Keratinocyte (primary cell): ENCODE data around the gene NOP58. TPM values are rescaled to one million over a fixed set of nuclear protein-coding genes. Genes with fewer than 3 reads are reported as not detected.

Experiments used
- DNase-seq: peaks from one replicate; pipeline ENCODE4 v3.0.0-alpha.2; 2011; ENCODE audit warnings: low read depth, missing footprints, low spot score
- FAIRE-seq: peaks from 2 replicates; lab custom pipeline; 2011; peaks lifted over from hg19 to GRCh38; lab: Jason Lieb, UNC
- H2AFZ ChIP-seq: 2 replicates; pipeline ENCODE4 v1.6.0; 2012; ENCODE audit warnings: low read length, control low read depth, inconsistent platforms; ENCODE audit not compliant: control insufficient read depth
- H3K27ac ChIP-seq: 2 replicates; pipeline ENCODE4 v1.5.1; 2011; ENCODE audit warnings: low read length; ENCODE audit not compliant: control insufficient read depth, insufficient read depth
- H3K27me3 ChIP-seq: 3 replicates; pipeline ENCODE4 v1.6.0; 2011; ENCODE audit warnings: low read length; ENCODE audit not compliant: control insufficient read depth, insufficient read depth; ENCODE audit errors: extremely low read depth
- H3K36me3 ChIP-seq, 2 experiments: 2 replicates in 1 of 2; 3 replicates in 1 of 2; pipeline ENCODE4 v1.5.1; 2011; ENCODE audit warnings: low read length in 2 of 2, mild to moderate bottlenecking in 1 of 2; ENCODE audit not compliant: control insufficient read depth in 2 of 2, insufficient read depth in 2 of 2; ENCODE audit errors: extremely low read depth in 1 of 2
- H3K4me1 ChIP-seq: 3 replicates; pipeline ENCODE4 v1.5.1; 2011; ENCODE audit warnings: low read length; ENCODE audit not compliant: control insufficient read depth, insufficient read depth; ENCODE audit errors: extremely low read depth
- H3K4me2 ChIP-seq: 3 replicates; pipeline ENCODE4 v1.6.0; 2011; ENCODE audit warnings: low read depth, low read length; ENCODE audit not compliant: control insufficient read depth, insufficient read depth; ENCODE audit errors: extremely low read depth
- H3K4me3 ChIP-seq, 3 experiments: fragments of 200-600 bp in 1 of 3; sonication (generic) in 1 of 3; 2 replicates in 2 of 3; 3 replicates in 1 of 3; pipeline ENCODE4 v1.5.1; 2011 to 2016; ENCODE audit warnings: low read length in 3 of 3, mild to moderate bottlenecking in 3 of 3, control low read depth in 2 of 3, inconsistent platforms in 1 of 3, low read depth in 1 of 3, mixed read lengths in 1 of 3, mixed run types in 1 of 3, moderate library complexity in 1 of 3; ENCODE audit not compliant: control insufficient read depth in 2 of 3, insufficient read depth in 2 of 3; ENCODE audit errors: extremely low read depth in 1 of 3
- H3K79me2 ChIP-seq: 2 replicates; pipeline ENCODE4 v1.6.0; 2012; ENCODE audit warnings: low read length; ENCODE audit not compliant: control insufficient read depth, insufficient read depth
- H3K9ac ChIP-seq: 3 replicates; pipeline ENCODE4 v1.6.0; 2011; ENCODE audit warnings: low read length; ENCODE audit not compliant: control insufficient read depth, insufficient read depth; ENCODE audit errors: extremely low read depth
- H3K9me1 ChIP-seq: 3 replicates; pipeline ENCODE4 v1.6.0; 2011; ENCODE audit warnings: low read length; ENCODE audit not compliant: control insufficient read depth, insufficient read depth; ENCODE audit errors: extremely low read depth
- H3K9me3 ChIP-seq: 2 replicates; pipeline ENCODE4 v1.5.1; 2012; ENCODE audit warnings: low read depth, low read length; ENCODE audit not compliant: control insufficient read depth
- H4K20me1 ChIP-seq: 3 replicates; pipeline ENCODE4 v1.6.0; 2011; ENCODE audit warnings: low read length; ENCODE audit not compliant: control insufficient read depth, insufficient read depth; ENCODE audit errors: extremely low read depth
- EZH2 ChIP-seq: IDR thresholded peaks from one replicate; pipeline ENCODE4 v1.6.1; 2012; ENCODE audit warnings: inconsistent platforms, mild to moderate bottlenecking, low read length, moderate library complexity
- dilution Hi-C: fragments of 300-500 bp; cut with MboI; formaldehyde crosslinking; loops from one replicate; pipeline ENCODE4 v1.7.0; 2020; ENCODE audit warnings: low sequenced_read_pairs; ENCODE audit not compliant: extremely low pct_ligation_motif_present
- polyA plus RNA-seq, 5 experiments: library from polyadenylated mRNA; depleted of rRNA in 3 of 5; stranded (reverse) in 3 of 5; stranded (forward) in 1 of 5; unstranded in 1 of 5; fragments of >200 nt; gene quantifications; 1 replicate in 1 of 5; 2 replicates in 3 of 5; 3 replicates in 1 of 5; pipeline versions ENCODE4 v1.2.1 to v1.2.3, GENCODE V29; 2011 to 2012; ENCODE audit warnings: missing spikeins in 2 of 5, low read depth in 1 of 5, low replicate concordance in 1 of 5
- TF ChIP-seq, protein P1 (sequence below), 3 experiments: IDR thresholded peaks in 1 of 3; conservative IDR thresholded peaks in 1 of 3; optimal IDR thresholded peaks in 1 of 3; 2 replicates in 2 of 3; 3 replicates in 1 of 3; pipeline versions ENCODE3 to v1.5.1; 2011; ENCODE audit warnings: low read length in 3 of 3, mild to moderate bottlenecking in 3 of 3, moderate library complexity in 2 of 3, control low read depth in 1 of 3, inconsistent platforms in 1 of 3; ENCODE audit not compliant: insufficient read depth in 2 of 3; ENCODE audit errors: extremely low read depth in 1 of 3

NOP58 gene
- polyA plus RNA-seq, 1 donor (not counting 4 experiments of a cell fraction or from before 2014, with no cell fraction given): 118 TPM

DNA sequence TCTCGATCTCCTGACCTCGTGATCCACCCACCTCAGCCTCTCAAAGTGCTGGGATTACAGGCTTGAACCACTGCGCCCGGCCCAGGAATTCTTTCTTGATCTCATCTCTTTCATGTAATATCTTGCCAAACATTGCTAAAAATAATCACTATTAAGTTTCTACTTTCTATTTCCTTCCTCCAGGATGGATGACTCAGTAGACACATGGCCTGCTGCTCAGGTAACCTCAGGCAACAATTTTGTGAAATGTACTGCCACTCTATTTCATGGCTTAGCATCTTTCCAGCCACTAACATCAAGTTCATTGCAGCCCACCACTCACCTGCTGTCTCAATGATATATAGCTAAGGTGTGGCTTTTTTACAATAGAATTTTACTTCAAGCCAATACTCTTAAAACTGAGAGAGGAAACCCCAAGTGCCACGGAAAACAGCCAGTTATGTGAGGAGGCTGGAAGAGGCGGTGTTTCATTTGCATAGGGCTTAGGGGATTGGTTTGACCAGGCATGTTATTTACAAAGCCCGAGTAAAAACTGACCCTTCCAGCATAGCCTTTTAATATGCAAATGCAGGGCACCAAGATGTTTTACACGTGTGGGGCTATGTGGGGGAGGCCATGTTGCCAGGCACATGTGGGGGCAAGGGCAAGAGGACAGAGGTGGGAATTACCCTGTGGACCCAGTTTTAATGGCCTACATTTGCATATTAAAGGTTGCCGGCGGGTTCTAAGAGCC lies 15.9 kb upstream of the NOP58 start:
- peak overlapping the region in 2 of 3 experiments; percentile 38 to 52 for H3K4me3 ChIP-seq

DNA sequence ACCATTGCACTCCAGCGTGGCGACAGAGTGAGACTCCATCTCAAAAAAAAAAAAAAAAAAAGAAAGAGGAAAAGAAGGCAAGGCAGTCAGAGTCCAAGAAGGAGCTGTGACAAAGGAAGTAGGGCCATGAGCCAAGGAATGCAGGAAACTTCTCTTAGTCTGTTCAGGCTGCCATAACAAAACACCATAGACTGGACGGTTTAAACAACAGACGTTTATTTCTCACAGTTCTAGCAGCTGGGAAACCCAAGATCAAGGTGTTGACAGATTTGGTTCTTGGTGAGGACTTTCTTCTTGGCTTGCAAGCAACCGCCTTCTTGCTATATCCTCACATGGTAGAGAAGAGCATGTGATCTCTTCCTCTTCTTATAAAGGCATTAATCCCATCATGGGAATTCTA lies 14.1 kb upstream of the NOP58 start:
- H3K9me1 ChIP-seq: no peaks in the 10 kb centered on the region
- H3K9ac ChIP-seq: no peak overlapping the region
- no peaks in the 10 kb centered on the region for H3K36me3 ChIP-seq
- no peaks in the 10 kb centered on the region for H3K9me3 ChIP-seq
- H3K4me2 ChIP-seq: no peak overlapping the region
- H2AFZ ChIP-seq: no peak overlapping the region
- H3K27ac ChIP-seq: no peak overlapping the region
- no peak for FAIRE-seq
- no peaks in the 10 kb centered on the region for H4K20me1 ChIP-seq
- dilution Hi-C loops: no loop called here
- TF ChIP-seq, protein P1, sequence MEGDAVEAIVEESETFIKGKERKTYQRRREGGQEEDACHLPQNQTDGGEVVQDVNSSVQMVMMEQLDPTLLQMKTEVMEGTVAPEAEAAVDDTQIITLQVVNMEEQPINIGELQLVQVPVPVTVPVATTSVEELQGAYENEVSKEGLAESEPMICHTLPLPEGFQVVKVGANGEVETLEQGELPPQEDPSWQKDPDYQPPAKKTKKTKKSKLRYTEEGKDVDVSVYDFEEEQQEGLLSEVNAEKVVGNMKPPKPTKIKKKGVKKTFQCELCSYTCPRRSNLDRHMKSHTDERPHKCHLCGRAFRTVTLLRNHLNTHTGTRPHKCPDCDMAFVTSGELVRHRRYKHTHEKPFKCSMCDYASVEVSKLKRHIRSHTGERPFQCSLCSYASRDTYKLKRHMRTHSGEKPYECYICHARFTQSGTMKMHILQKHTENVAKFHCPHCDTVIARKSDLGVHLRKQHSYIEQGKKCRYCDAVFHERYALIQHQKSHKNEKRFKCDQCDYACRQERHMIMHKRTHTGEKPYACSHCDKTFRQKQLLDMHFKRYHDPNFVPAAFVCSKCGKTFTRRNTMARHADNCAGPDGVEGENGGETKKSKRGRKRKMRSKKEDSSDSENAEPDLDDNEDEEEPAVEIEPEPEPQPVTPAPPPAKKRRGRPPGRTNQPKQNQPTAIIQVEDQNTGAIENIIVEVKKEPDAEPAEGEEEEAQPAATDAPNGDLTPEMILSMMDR (optimal IDR thresholded peaks at IDR 0.05 in 1 of 3, IDR thresholded peaks at IDR 0.05 in 1 of 3, conservative IDR thresholded peaks at IDR 0.05 in 1 of 3; ENCODE audit: extremely low read depth in 1 of 3, insufficient read depth in 2 of 3, low read length in 3 of 3): no peak
- no peak for TF ChIP-seq EZH2
- no peak for DNase-seq
- peaks cover 7% of the 10 kb centered on the region for H3K4me1 ChIP-seq
- H3K4me3 ChIP-seq: no peak overlapping the region
- no peaks in the 10 kb centered on the region for H3K79me2 ChIP-seq
- no peaks in the 10 kb centered on the region for H3K27me3 ChIP-seq

More for the DNA sequence above, 15.9 kb upstream of the NOP58 start:
- Histone ChIP-seq H3K27me3 (no peaks in the 10 kb centered on the region), H4K20me1 (no peaks in the 10 kb centered on the region), H3K9me3 (no peaks in the 10 kb centered on the region), H2AFZ (peak overlapping the region; percentile 90), H3K9ac (peak overlapping the region; percentile 72), H3K27ac (peak overlapping the region; percentile 86), H3K4me2 (peak overlapping the region; percentile 91), H3K36me3 (no peaks in the 10 kb centered on the region), H3K4me1 (peaks cover 7% of the 10 kb centered on the region), H3K9me1 (no peaks in the 10 kb centered on the region), H3K79me2 (no peaks in the 10 kb centered on the region)
- dilution Hi-C loops: no loop called here
- DNase-seq (no peak), FAIRE-seq (peak; percentile 51)
- TF ChIP-seq EZH2: no peak
